Neural progenitor cell (in vitro differentiated cells): ENCODE measurements around the gene MAN2A2.

Experiments used
- CTCF ChIP-seq: fragments of 200-600 bp; sonication (generic); IDR thresholded peaks from 2 replicates; pipeline ENCODE4 v1.5.1; 2017; ENCODE audit warnings: antibody characterized with exemption, mild to moderate bottlenecking
- EZH2 ChIP-seq: fragments of 200-600 bp; sonication (generic); IDR thresholded peaks from 2 replicates; pipeline ENCODE4 v1.6.1; 2017; ENCODE audit warnings: antibody characterized with exemption, mild to moderate bottlenecking, moderate library complexity

GRCh38 chr15:90876512-90877170 lies 26.5 kb upstream of the MAN2A2 start:
- TF ChIP-seq CTCF: no peak
- TF ChIP-seq EZH2: no peak
